Measurements from ENCODE around the gene ANGEL1. TPM values are rescaled to one million over a fixed set of nuclear protein-coding genes. Genes with fewer than 3 reads are reported as not detected.

Gene ANGEL1
- total and polyA plus RNA-seq, 2 experiments from 2014 or later, result 11.0 to 15.3 TPM

GRCh38 chr14:76768671-76769500 is 43.8 kb downstream of the ANGEL1 start:
- no peaks in the 10 kb centered on the region for H3K9me3 ChIP-seq (ENCODE audit: low read depth)
- WGBS (ENCODE audit: low lambda C conversion rate, missing lambda C conversion rate), result 68% methylated on average over 10 of the region's 11 CpGs
- no peaks in the 10 kb centered on the region for H3K9me2 ChIP-seq (replicated peaks; ENCODE audit: insufficient read depth)
- peaks cover 14% of the 10 kb centered on the region for H3K4me1 ChIP-seq (ENCODE audit: insufficient read depth)
- TF ChIP-seq, protein P1, sequence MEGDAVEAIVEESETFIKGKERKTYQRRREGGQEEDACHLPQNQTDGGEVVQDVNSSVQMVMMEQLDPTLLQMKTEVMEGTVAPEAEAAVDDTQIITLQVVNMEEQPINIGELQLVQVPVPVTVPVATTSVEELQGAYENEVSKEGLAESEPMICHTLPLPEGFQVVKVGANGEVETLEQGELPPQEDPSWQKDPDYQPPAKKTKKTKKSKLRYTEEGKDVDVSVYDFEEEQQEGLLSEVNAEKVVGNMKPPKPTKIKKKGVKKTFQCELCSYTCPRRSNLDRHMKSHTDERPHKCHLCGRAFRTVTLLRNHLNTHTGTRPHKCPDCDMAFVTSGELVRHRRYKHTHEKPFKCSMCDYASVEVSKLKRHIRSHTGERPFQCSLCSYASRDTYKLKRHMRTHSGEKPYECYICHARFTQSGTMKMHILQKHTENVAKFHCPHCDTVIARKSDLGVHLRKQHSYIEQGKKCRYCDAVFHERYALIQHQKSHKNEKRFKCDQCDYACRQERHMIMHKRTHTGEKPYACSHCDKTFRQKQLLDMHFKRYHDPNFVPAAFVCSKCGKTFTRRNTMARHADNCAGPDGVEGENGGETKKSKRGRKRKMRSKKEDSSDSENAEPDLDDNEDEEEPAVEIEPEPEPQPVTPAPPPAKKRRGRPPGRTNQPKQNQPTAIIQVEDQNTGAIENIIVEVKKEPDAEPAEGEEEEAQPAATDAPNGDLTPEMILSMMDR (IDR thresholded peaks at IDR 0.05; ENCODE audit: poor library complexity), result no peak
- TF ChIP-seq EZH2phosphoT487 (IDR thresholded peaks at IDR 0.05; ENCODE audit: low read depth, severe bottlenecking, unreplicated experiment) (no peak), EZH2 (IDR thresholded peaks at IDR 0.05; ENCODE audit: borderline replicate concordance) (no peak)
- H3K36me3 ChIP-seq (replicated peaks; ENCODE audit: insufficient read depth, low read depth), result no peaks in the 10 kb centered on the region
- no peak overlapping the region for H3K4me3 ChIP-seq
- DNase-seq (ENCODE audit: low spot score), result no peak
- H4K20me1 ChIP-seq (ENCODE audit: insufficient read depth, poor library complexity, severe bottlenecking), result no peaks in the 10 kb centered on the region
- H3K79me2 ChIP-seq, result no peaks in the 10 kb centered on the region
- no peak overlapping the region for H2AFZ ChIP-seq
- H3K27me3 ChIP-seq, result no peaks in the 10 kb centered on the region
- H3K27ac ChIP-seq, result no peak overlapping the region
- no peak overlapping the region for H3K4me2 ChIP-seq

DNA sequence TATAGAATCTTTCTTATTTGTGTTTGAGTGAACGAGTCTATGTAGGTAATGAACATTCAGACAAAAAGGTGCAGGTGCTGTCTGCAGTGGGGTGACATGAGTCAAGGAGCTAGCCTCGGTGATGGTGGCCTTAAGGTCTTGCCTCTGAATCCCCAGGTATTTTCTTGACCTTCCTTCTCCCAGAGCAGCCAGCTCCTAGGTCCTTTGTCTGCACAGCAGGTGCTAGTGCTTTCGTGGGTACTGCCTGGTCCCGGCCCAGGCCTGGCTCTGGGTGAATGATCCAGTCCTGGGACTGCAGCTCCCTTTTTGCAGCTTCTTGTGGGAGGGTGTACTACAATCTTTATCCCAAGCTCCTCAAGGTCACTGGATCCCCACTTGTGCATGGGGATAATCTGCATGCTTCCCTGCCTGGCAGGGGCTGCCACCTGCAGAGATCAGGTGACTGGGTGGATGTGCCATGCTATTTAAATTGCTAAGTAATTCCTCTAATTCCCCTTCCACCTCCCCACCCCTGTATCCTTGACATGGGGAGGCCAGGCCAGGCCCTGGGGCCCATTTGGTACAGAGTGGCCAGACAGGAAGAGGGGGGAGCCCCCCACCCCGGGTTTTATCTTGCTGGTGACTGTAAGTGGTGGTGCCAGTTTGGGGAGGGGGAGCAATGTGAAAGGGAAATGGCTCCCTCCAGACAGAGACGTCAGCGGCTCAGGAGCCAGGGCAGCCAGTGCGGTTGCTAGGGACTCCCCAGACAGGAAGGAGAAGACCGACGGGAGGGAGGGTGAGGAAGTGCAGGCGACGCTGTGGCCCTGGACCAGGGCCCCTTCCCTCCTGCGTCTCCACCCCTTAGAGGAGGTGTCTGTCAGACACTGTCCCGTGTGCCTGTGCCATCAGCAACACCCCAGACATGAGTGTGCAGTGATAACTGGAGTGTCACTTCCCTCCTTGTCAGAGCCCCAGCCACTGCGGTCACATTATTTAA is 44.7 kb downstream of the ANGEL1 start:
- DNase-seq (ENCODE audit: low spot score), result no peak

DNA sequence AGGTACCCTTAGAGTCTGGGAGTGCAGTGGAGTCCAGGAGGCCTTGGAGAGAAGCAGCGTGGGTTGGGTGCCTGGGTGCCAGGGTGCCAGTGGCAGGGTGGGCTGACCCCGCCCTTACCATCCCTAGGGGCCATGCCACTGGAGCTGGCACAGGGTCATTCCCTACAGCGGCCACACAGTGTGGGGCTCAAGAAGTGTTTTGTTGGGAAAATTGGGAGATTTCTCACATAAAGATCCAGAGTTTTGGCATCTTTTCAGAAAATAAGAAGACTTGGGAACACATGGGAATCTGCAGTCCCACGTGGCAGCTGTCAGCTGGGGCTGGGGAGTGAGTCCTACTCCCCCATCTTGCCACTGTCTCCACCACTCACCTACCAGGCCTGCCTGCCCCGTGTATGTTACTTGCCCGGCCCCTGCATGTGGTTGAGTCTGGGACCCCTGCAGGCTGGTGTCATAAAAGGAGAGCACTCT is 47.2 kb downstream of the ANGEL1 start:
- no peak overlapping the region for H3K4me3 ChIP-seq
- WGBS (ENCODE audit: low lambda C conversion rate, missing lambda C conversion rate), result 78% methylated on average over 6 of the region's 6 CpGs
- H4K20me1 ChIP-seq (ENCODE audit: insufficient read depth, poor library complexity, severe bottlenecking), result no peaks in the 10 kb centered on the region
- H3K9me3 ChIP-seq (ENCODE audit: low read depth), result no peaks in the 10 kb centered on the region
- TF ChIP-seq EZH2 (IDR thresholded peaks at IDR 0.05; ENCODE audit: borderline replicate concordance) (no peak), EZH2phosphoT487 (IDR thresholded peaks at IDR 0.05; ENCODE audit: low read depth, severe bottlenecking, unreplicated experiment) (no peak)
- TF ChIP-seq, protein P1 (IDR thresholded peaks at IDR 0.05; ENCODE audit: poor library complexity), result no peak
- DNase-seq (ENCODE audit: low spot score), result no peak
- no peaks in the 10 kb centered on the region for H3K36me3 ChIP-seq (replicated peaks; ENCODE audit: insufficient read depth, low read depth)
- no peak overlapping the region for H3K4me2 ChIP-seq
- H3K27me3 ChIP-seq, result peaks cover 23% of the 10 kb centered on the region
- H2AFZ ChIP-seq, result no peak overlapping the region
- peaks cover 10% of the 10 kb centered on the region for H3K4me1 ChIP-seq (ENCODE audit: insufficient read depth)
- H3K9me2 ChIP-seq (replicated peaks; ENCODE audit: insufficient read depth), result no peaks in the 10 kb centered on the region
- H3K79me2 ChIP-seq, result no peaks in the 10 kb centered on the region
- no peak overlapping the region for H3K27ac ChIP-seq

More for the DNA sequence above, 44.7 kb downstream of the ANGEL1 start:
- H4K20me1 ChIP-seq (ENCODE audit: insufficient read depth, poor library complexity, severe bottlenecking), result no peaks in the 10 kb centered on the region
- H3K4me2 ChIP-seq, result no peak overlapping the region
- H3K36me3 ChIP-seq (replicated peaks; ENCODE audit: insufficient read depth, low read depth), result no peaks in the 10 kb centered on the region
- TF ChIP-seq, protein P1 (IDR thresholded peaks at IDR 0.05; ENCODE audit: poor library complexity), result no peak
- TF ChIP-seq EZH2phosphoT487 (IDR thresholded peaks at IDR 0.05; ENCODE audit: low read depth, severe bottlenecking, unreplicated experiment) (no peak), EZH2 (IDR thresholded peaks at IDR 0.05; ENCODE audit: borderline replicate concordance) (no peak)
- H2AFZ ChIP-seq, result no peak overlapping the region
- peaks cover 7% of the 10 kb centered on the region for H3K4me1 ChIP-seq (ENCODE audit: insufficient read depth)
- WGBS (ENCODE audit: low lambda C conversion rate, missing lambda C conversion rate), result 47% methylated on average over 15 of the region's 15 CpGs
- H3K27ac ChIP-seq, result no peak overlapping the region
- no peaks in the 10 kb centered on the region for H3K9me3 ChIP-seq (ENCODE audit: low read depth)
- H3K9me2 ChIP-seq (replicated peaks; ENCODE audit: insufficient read depth), result no peaks in the 10 kb centered on the region
- H3K79me2 ChIP-seq, result no peaks in the 10 kb centered on the region
- peaks cover 5% of the 10 kb centered on the region for H3K27me3 ChIP-seq
- H3K4me3 ChIP-seq, result no peak overlapping the region
